K562 (cell line): Measurements from ENCODE around the gene MARCKS. TPM values are rescaled to one million over a fixed set of nuclear protein-coding genes. Genes with fewer than 3 reads are reported as not detected.

ENCODE experiments used
- CHCHD3 ChIP-seq: fragments of 250-450 bp; sonication (Bioruptor Pico); IDR thresholded peaks from 2 replicates; pipeline ENCODE4 v2.1.2; 2022; ENCODE audit warnings: mild to moderate bottlenecking
- MGA ChIP-seq: fragments of 450-650 bp; IDR thresholded peaks from 2 replicates; pipeline ENCODE4 v1.6.1; 2016; ENCODE audit warnings: mild to moderate bottlenecking, moderate library complexity
- REST ChIP-seq, 2 experiments: fragments of 450-650 bp; formaldehyde crosslinking in 1 of 2; IDR thresholded peaks; 2 replicates each; pipeline versions ENCODE4 v1.4.0 to v1.6.1; 2014 to 2020; ENCODE audit warnings: mild to moderate bottlenecking in 2 of 2, borderline replicate concordance in 1 of 2, low read depth in 1 of 2
- TEAD2 ChIP-seq: fragments of 450-650 bp; IDR thresholded peaks from 2 replicates; pipeline ENCODE4 v1.6.1; 2016; ENCODE audit warnings: missing genetic modification characterization, control low read depth, missing compliant biosample characterization
- polyA plus RNA-seq, 8 experiments: library from polyadenylated mRNA; depleted of rRNA in 4 of 8; stranded (reverse) in 5 of 8; unstranded in 3 of 8; fragments of >200 nt; fragmentation: Nextera tagmentation in 2 of 8; fragmentation: Illumina TruSeq in 1 of 8; extraction: Ambion mirVana in 2 of 8; extraction: Trizol in 1 of 8; gene quantifications; 2 replicates each; pipeline versions ENCODE4 v1.2.1 to v1.2.3, GENCODE V29; 2011 to 2014; ENCODE audit warnings: inconsistent platforms in 1 of 8, missing spikeins in 1 of 8
- total RNA-seq, 7 experiments: library from RNA; depleted of rRNA in 6 of 7; stranded (reverse); fragments of >200 nt in 6 of 7; fragmentation: Illumina TruSeq in 2 of 7; extraction: Trizol in 2 of 7; gene quantifications; 2 replicates each; pipeline versions ENCODE4 v1.2.1 to v1.2.3, GENCODE V29; 2011 to 2021; ENCODE audit warnings: low replicate concordance in 1 of 7

Gene MARCKS
- total and polyA plus RNA-seq, 9 of the 15 experiments (the other 6 are each of a cell fraction or from before 2014, with no cell fraction given) = 0.15 to 2.7 (median 1.0) TPM

GRCh38 chr6:113858480-113859348 is 1.6 kb downstream of the MARCKS start (continued):
- TF ChIP-seq REST (IDR thresholded peaks at IDR 0.05; ENCODE audit: borderline replicate concordance) = peak; percentile 73; the same call in 1 of the 2 replicates
- no peak for TF ChIP-seq REST (CRISPR knock-in tag; IDR thresholded peaks at IDR 0.05; ENCODE audit: low read depth)
- TF ChIP-seq TEAD2 (tag) = no peak
- TF ChIP-seq MGA = peak; percentile 38
- no peak for TF ChIP-seq CHCHD3 (CRISPR knock-in tag)
